Muscle layer of duodenum (tissue), 2 donors: ENCODE measurements around the gene CIRBP.

ENCODE experiments used
- H3K27ac ChIP-seq: one replicate; pipeline ENCODE4 v1.7.0; 2013; ENCODE audit warnings: mild to moderate bottlenecking, low read length
- H3K27me3 ChIP-seq: one replicate; pipeline ENCODE4 v1.7.0; 2013; ENCODE audit warnings: low read depth, mild to moderate bottlenecking, control low read depth, low read length
- H3K36me3 ChIP-seq, 2 donors: one replicate each; pipeline ENCODE4 v1.7.0; 2013; ENCODE audit warnings: low read length in 2 of 2, control low read depth in 1 of 2, mild to moderate bottlenecking in 1 of 2; ENCODE audit not compliant: insufficient read depth in 2 of 2, control insufficient read depth in 1 of 2
- H3K4me1 ChIP-seq, 2 donors: one replicate each; pipeline ENCODE4 v1.7.0; 2013; ENCODE audit warnings: low read length in 2 of 2, mild to moderate bottlenecking in 2 of 2, control low read depth in 1 of 2, moderate library complexity in 1 of 2; ENCODE audit not compliant: insufficient read depth in 2 of 2, control insufficient read depth in 1 of 2
- H3K4me3 ChIP-seq, 2 donors: one replicate each; pipeline ENCODE4 v1.7.0; 2013; ENCODE audit warnings: low read length in 2 of 2, low read depth in 1 of 2, mild to moderate bottlenecking in 1 of 2
- H3K9me3 ChIP-seq, 2 donors: one replicate each; pipeline ENCODE4 v1.7.0; 2013; ENCODE audit warnings: low read length in 2 of 2, control low read depth in 1 of 2, mild to moderate bottlenecking in 1 of 2; ENCODE audit not compliant: control insufficient read depth in 1 of 2
- donor health status: healthy.

CIRBP gene

DNA sequence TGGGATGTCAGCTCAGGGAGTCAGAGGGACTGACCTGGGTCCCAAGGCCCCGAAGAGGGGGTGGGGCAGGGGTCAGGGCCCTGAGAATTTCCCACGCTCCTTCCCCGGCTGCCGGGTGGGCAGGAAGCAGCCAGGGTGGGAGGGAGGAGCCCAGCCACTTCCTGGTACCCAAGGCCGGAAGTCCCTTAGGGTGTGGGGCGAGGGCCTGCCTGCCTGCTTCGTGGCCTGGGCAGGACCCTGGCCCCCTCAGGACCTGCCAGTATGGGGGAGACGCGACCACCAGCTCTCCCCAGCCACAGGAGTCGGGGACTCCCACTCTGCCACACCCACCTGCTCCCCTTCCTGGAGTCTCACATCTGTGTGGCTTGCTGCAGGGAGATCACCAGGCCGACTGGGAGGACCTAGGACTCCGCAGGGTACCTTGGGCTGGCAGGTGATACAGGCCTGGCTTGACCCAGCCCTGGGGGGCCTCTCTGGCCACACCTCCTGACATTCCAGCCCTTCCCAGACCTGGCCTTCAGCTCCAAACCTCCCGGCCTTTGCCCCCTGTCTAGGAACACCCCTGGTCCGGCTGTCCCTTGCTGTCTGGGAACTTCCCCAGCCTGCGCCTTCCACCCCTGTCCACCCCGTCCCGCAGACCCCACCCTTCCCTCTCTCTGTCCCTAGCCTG is 9.8 kb upstream of the CIRBP start:
- Histone ChIP-seq H3K27me3 (no peaks in the 10 kb centered on the region), H3K36me3 (peaks cover 21 to 31% of the 10 kb centered on the region in 2 donors), H3K9me3 (no peaks in the 10 kb centered on the region), H3K4me3 (peak overlapping the region; percentile 21 to 39), H3K4me1 (peaks cover 20 to 66% of the 10 kb centered on the region in 2 donors), H3K27ac (peak overlapping the region; percentile 86)

DNA sequence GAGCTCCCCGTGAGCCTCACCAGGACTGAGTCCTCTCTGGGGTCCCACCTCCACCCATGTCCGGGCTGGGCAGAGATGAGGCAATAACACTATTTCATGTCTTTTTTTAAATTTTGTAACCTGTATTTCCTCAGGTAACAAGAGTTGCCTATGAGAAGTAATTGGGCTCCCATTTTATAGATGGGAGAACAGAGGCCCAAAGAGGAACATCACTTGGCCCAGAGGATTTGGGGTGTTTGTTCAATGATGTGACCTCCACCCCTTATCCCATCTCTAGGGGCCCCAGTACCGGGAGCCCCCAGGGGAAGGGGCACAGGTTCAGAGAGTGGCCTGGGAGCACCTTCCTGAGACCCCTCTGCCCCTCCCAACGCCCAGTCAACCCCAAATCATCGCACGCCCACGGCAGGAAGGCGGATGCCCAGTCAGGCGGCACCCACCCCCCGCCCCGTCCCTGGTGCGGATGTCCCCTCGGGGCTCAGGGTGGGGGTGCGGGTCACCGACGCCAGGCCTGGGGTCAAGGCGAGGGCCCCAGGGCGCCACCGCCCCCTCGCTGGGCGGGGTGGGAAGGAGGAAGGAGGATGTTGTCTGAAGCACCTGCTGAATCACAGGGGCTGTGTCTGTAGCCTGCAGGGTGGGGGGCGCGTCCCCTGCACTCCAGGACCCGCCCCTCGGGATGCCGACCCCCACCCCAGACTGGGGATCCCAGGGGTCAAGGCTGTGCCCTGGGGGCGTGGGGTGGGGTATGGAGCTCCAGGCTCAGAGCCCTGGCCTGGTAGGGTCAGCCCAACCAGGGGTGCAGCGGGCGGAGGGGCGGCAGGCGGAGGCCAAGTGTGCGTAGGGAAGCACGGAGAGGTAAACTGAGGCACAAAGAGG is 9.0 kb upstream of the CIRBP start:
- peak overlapping the region in 1 of 2 donors; percentile 75 for H3K4me3 ChIP-seq
- H3K27ac ChIP-seq = peak overlapping the region; percentile 86
- H3K27me3 ChIP-seq = no peaks in the 10 kb centered on the region
- H3K36me3 ChIP-seq = peaks cover 13 to 25% of the 10 kb centered on the region in 2 donors
- H3K4me1 ChIP-seq = peaks cover 17 to 59% of the 10 kb centered on the region in 2 donors
- H3K9me3 ChIP-seq = no peaks in the 10 kb centered on the region

DNA sequence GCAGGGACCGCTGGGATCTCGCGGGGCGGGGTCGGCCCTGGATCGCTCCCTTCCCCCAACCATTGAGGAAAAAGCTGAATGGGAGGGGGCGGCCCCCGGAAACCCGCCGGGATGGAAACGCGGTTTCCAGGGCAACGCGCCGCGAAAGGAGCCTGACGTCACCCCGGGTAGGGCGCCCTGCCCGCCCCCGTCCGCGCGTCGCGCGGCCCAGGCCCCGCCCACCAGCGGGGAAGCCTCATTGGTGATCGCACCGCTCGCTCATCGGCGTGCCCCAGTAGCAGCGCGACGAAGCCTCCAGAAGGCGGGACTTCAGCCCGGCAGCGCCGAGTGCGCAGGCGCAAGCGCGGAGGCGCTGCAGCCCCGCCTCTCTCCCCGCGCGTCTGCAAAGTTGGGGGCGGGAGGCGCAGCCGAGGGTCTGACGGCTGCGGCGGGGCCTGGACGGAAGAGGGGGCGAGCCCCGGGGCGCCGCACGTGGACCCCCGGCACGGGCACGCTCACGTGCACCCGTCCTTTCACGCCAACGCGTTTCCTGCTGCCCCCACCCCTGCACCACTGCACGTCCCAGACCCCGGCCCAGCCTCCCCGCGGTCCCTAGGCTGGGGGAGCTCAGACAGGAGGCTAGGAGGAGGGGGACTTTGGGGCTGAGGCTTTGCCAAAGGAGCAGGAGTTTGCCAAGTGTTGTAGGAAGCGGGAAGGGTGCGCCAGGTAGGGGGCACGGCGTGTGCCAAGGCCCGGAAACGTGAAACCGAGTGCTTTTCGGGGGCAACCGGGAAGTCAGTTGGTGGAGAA is 8.2 kb upstream of the CIRBP start:
- H3K27ac ChIP-seq = peak overlapping the region; percentile 92
- peak overlapping the region; percentile 73 to 75 for H3K4me3 ChIP-seq
- H3K36me3 ChIP-seq = peaks cover 5 to 16% of the 10 kb centered on the region in 2 donors
- no peaks in the 10 kb centered on the region for H3K27me3 ChIP-seq
- H3K9me3 ChIP-seq = no peaks in the 10 kb centered on the region
- peaks cover 17 to 58% of the 10 kb centered on the region in 2 donors for H3K4me1 ChIP-seq

DNA sequence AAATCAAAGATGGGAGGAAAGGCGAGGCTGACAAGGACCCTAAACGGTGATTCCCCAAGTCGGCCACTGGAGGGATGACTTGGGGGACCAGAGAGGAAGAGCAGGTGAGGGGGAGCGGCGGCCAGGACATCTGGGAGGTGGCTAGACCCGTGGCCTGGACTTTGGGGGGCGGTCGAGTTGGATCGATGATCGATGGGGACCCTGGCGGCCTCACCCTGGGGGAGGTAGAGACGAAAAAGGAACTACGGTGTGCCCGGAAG is 7.7 kb upstream of the CIRBP start:
- Histone ChIP-seq H3K36me3 (peaks cover 3 to 13% of the 10 kb centered on the region in 2 donors), H3K4me1 (peaks cover 17 to 59% of the 10 kb centered on the region in 2 donors), H3K27me3 (no peaks in the 10 kb centered on the region), H3K27ac (peak overlapping the region; percentile 92), H3K9me3 (no peaks in the 10 kb centered on the region), H3K4me3 (peak overlapping the region; percentile 73 to 75)

DNA sequence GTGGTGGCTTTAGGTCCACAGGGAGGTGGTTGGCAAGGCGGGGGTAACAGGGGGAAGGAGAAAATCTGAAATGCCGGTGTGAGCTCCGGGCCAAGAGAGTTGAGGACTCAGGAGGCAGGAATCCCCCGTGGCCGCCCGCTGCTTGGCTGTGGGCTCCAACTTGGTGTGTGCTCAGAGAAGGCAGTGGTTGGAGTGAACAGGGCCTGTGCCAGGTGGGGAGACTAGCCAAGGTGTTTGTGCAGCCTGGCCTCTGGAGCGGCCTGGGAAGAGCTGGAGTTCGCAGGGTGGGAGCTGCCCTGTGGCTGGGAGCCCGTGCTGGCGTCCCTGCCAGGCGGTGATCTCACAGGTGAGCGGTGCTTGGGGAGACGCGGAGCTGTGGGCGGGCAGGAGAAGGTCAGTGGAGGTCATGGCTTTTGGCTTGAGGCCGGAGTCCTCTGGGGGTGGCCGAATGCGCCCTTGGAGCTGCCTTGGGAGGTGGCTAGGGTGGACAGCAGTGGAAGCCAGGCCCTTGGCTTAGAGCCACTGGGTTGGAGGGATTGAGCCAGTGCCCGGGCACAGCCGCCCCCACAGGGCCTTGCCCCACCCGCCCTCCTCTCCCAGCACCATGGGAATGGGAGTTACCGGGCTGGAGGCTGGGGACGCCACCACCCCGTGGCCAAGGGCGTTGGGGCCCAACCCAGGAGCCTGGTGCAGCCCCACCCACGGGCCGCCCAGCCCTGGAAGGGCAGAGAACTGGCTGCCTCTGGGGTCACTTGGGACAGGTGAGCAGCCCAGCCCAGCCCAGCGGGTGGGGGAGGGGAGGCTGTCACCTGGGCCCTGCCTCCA is 7.1 kb upstream of the CIRBP start:
- peak overlapping the region; percentile 92 for H3K27ac ChIP-seq
- peaks cover 0 to 8% of the 10 kb centered on the region in 2 donors for H3K36me3 ChIP-seq
- peak overlapping the region; percentile 73 to 75 for H3K4me3 ChIP-seq
- no peaks in the 10 kb centered on the region for H3K9me3 ChIP-seq
- H3K27me3 ChIP-seq = no peaks in the 10 kb centered on the region
- H3K4me1 ChIP-seq = peaks cover 17 to 59% of the 10 kb centered on the region in 2 donors

DNA sequence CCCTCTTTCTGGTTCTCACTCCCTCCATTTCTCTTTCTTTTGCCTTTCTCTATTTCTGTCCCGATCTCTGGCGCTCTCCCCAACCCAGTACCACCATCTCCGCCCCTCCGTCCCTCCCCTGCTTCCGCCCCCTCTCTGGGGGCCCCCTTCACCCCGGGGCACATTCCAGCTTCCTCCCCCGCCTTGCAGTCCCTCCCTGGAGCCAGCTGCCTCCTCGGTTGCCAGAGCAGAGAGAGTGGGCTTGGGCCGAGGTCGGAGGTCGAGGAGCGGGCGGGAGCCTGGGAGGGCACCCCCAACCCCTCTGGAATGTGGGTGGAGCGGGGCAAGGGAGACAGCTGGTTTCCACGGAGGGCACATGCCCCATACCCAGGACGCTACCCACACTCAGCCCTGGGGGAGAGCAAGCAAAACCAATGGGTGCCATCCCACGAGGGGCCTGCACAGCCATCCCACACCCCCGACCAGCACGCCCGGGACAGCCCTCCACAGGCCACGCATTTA is 6.5 kb upstream of the CIRBP start:
- Histone ChIP-seq H3K27ac (peak overlapping the region; percentile 92), H3K4me1 (peaks cover 21 to 61% of the 10 kb centered on the region in 2 donors), H3K4me3 (no peak overlapping the region)

DNA sequence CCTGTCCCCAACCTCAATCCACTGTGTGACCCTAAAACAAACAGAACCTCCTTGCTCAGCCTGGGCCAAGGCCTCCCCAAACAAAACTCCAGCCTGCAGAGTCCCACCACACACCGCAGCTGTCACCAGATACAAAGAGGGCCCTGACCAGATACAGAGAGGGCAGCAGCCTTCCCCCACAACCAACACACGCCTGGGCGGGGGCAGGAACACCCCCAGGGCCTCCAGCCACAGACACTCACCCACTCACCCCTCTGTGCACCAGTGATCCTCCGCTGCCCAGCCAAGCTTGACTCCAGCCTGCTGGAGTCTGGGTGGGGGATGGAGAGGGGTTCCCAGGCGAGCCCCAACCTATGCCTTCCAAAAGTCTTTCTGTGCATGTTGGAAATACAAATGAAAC is 5.9 kb upstream of the CIRBP start:
- Histone ChIP-seq H3K9me3 (no peaks in the 10 kb centered on the region), H3K4me3 (no peak overlapping the region), H3K27ac (peak overlapping the region; percentile 92), H3K36me3 (no peaks in the 10 kb centered on the region), H3K27me3 (no peaks in the 10 kb centered on the region), H3K4me1 (peaks cover 20 to 61% of the 10 kb centered on the region in 2 donors)

More for the DNA sequence above, 6.5 kb upstream of the CIRBP start:
- H3K27me3 ChIP-seq = no peaks in the 10 kb centered on the region
- H3K36me3 ChIP-seq = peaks cover 0 to 3% of the 10 kb centered on the region in 2 donors
- no peaks in the 10 kb centered on the region for H3K9me3 ChIP-seq

DNA sequence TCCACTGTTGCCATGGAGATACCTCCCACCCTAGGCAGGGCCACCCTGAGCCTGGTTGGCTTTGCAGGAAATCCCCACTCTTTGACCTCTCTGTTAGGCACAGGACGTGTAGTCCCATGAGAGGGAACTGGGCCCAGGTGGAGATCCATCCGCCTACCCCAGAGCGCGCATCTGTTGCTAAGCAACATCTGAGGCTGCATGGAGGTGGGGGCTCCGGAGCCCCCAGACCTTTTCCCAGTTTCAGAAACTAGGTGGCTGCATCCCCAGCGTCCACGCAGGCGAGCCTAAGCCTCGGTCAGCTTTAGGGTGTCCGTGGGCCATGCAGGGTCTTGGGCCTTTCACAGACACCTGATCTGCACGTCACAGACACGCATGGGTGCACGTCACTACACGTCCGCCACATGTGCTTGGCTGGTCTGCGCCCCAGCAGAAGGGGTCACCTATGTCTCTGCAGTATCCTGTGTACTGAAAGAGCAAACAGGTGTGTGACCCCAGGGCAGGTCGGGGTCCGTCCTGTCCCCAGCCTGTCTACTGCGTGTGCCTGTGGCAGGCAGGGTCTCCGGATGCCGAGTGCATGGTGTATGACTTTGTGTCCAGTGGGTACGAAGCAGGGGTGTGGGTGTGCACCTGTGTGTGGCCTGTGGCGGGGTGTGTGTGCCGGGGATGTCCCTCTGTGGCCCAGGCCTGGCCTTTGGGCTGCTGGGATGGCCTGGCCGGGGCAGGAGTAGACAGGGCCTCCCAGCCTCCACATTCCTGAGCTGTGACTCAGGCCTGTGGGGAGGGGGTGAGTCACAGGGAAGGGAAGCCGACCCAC is 4.1 kb upstream of the CIRBP start:
- H3K27me3 ChIP-seq = no peaks in the 10 kb centered on the region
- peak overlapping the region; percentile 45 for H3K27ac ChIP-seq
- H3K36me3 ChIP-seq = peaks cover 0 to 5% of the 10 kb centered on the region in 2 donors
- H3K4me1 ChIP-seq = peaks cover 15 to 65% of the 10 kb centered on the region in 2 donors
- no peaks in the 10 kb centered on the region for H3K9me3 ChIP-seq
- H3K4me3 ChIP-seq = no peak overlapping the region

DNA sequence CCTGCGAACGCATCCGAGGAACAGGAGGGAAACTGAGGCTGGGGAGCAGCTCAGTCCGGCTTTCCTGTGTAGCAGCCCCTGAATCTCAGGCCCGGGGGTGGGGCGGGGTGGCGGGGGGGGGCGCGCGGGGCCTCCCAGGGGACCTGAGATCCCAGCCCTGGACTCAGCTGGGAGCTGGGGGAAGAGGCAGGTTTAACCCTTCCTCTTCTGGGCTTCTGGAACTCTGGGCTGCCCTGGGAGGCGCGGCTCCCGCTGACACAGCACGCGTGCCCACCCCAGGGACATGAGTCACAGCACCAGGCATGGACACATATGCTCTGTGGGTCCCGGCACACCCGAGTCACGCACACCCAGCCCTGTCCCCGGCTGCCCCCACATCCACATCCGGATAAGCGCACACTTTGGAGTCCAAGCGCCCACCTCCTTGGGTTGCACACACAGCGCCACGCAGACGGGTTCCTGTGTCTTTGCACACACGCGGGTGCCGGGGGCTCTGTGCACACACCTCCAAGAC is 3.5 kb upstream of the CIRBP start:
- Histone ChIP-seq H3K27me3 (no peaks in the 10 kb centered on the region), H3K36me3 (peaks cover under 1 to 5% of the 10 kb centered on the region in 2 donors), H3K9me3 (no peaks in the 10 kb centered on the region), H3K4me3 (peak overlapping the region; percentile 16 to 61), H3K27ac (peak overlapping the region; percentile 63), H3K4me1 (peaks cover 18 to 65% of the 10 kb centered on the region in 2 donors)
